Stimulated activated naive CD8-positive, alpha-beta T cell treated with anti-CD3 and anti-CD28 coated beads, Interleukin-15, Interleukin-2, amounts not matched to agents 100 ng/mL and 50 ng/mL, for 24 hours (primary cell): ENCODE measurements around the gene RIC8A.
A peak's percentile ranks its signal among the peaks of the same experiment; 100 is the strongest.
"Not testable (repeated sequence)": the region's sequence is repeated elsewhere in the genome, so short reads cannot be mapped to it uniquely, and the experiment has no call there.

ENCODE experiments used
- H3K27ac Mint-ChIP-seq: one replicate; pipeline ENCODE4 v1.8.0; 2021; ENCODE audit warnings: mild to moderate bottlenecking, mixed read lengths
- H3K27me3 Mint-ChIP-seq: one replicate; pipeline ENCODE4 v1.8.0; 2021; ENCODE audit warnings: mixed read lengths
- H3K36me3 Mint-ChIP-seq: one replicate; pipeline ENCODE4 v1.8.0; 2021; ENCODE audit warnings: low read depth, mixed read lengths
- H3K4me1 Mint-ChIP-seq: one replicate; pipeline ENCODE4 v1.8.0; 2021; ENCODE audit warnings: low read depth, mixed read lengths
- H3K4me3 Mint-ChIP-seq: one replicate; pipeline ENCODE4 v1.8.0; 2021; ENCODE audit warnings: mild to moderate bottlenecking, mixed read lengths
- H3K9me3 Mint-ChIP-seq: one replicate; pipeline ENCODE4 v1.8.0; 2021; ENCODE audit warnings: mixed read lengths

Gene RIC8A

GRCh38 chr11:207208-207862 is at the start of gene RIC8A, which contains the start of gene BET1L:
Gene RIC8A (plus strand): TSS chr11:207708. CDS start chr11:208855, 1,147 bp downstream.
Gene BET1L (minus strand): TSS chr11:207399. CDS start chr11:207321, 78 bp downstream.
- H3K36me3 Mint-ChIP-seq, result peaks cover 53% of the 10 kb centered on the region
- H3K4me1 Mint-ChIP-seq, result peaks cover 65% of the 10 kb centered on the region
- peak within 1 kb of the TSS; percentile 97 for H3K27ac Mint-ChIP-seq
- H3K4me3 Mint-ChIP-seq, result peak within 1 kb of the TSS; percentile 99
- H3K27me3 Mint-ChIP-seq, result no peaks in the 10 kb centered on the region
- no peaks in the 10 kb centered on the region for H3K9me3 Mint-ChIP-seq

- not testable (repeated sequence) for H3K27ac Mint-ChIP-seq, H3K4me3 Mint-ChIP-seq
Measured at GRCh38 chr11:180242-180641, 27.3 kb upstream of the RIC8A start.

GRCh38 chr11:189200-189783 is 18.2 kb upstream of the RIC8A start:
- not testable (repeated sequence) for H3K4me1 Mint-ChIP-seq, H3K9me3 Mint-ChIP-seq, H3K4me3 Mint-ChIP-seq, H3K36me3 Mint-ChIP-seq, H3K27ac Mint-ChIP-seq, H3K27me3 Mint-ChIP-seq

More at GRCh38 chr11:180242-180641, 27.3 kb upstream of the RIC8A start:
- H3K9me3 Mint-ChIP-seq, H3K36me3 Mint-ChIP-seq, H3K27me3 Mint-ChIP-seq, H3K4me1 Mint-ChIP-seq: not testable (repeated sequence)

GRCh38 chr11:189843-190311 is 17.6 kb upstream of the RIC8A start:
- H3K27me3 Mint-ChIP-seq, H3K4me1 Mint-ChIP-seq, H3K9me3 Mint-ChIP-seq, H3K4me3 Mint-ChIP-seq, H3K27ac Mint-ChIP-seq, H3K36me3 Mint-ChIP-seq: not testable (repeated sequence)

GRCh38 chr11:190546-190945 is 17.0 kb upstream of the RIC8A start:
- not testable (repeated sequence) for H3K9me3 Mint-ChIP-seq, H3K27me3 Mint-ChIP-seq, H3K4me3 Mint-ChIP-seq, H3K36me3 Mint-ChIP-seq, H3K27ac Mint-ChIP-seq, H3K4me1 Mint-ChIP-seq

GRCh38 chr11:191490-192478 is 15.7 kb upstream of the RIC8A start:
- not testable (repeated sequence) for H3K27ac Mint-ChIP-seq, H3K27me3 Mint-ChIP-seq, H3K4me1 Mint-ChIP-seq, H3K9me3 Mint-ChIP-seq, H3K36me3 Mint-ChIP-seq, H3K4me3 Mint-ChIP-seq

GRCh38 chr11:192674-193128 is 14.8 kb upstream of the RIC8A start, which contains the start of gene SCGB1C1:
Gene SCGB1C1 (plus strand): TSS chr11:193078. CDS start chr11:193100, 22 bp downstream.
- H3K9me3 Mint-ChIP-seq, H3K27ac Mint-ChIP-seq, H3K4me3 Mint-ChIP-seq, H3K27me3 Mint-ChIP-seq, H3K4me1 Mint-ChIP-seq, H3K36me3 Mint-ChIP-seq: not testable (repeated sequence)

- not testable (repeated sequence) for H3K36me3 Mint-ChIP-seq, H3K4me1 Mint-ChIP-seq, H3K4me3 Mint-ChIP-seq, H3K9me3 Mint-ChIP-seq, H3K27me3 Mint-ChIP-seq, H3K27ac Mint-ChIP-seq
Measured at GRCh38 chr11:193481-193880, 14.0 kb upstream of the RIC8A start.

- H3K36me3 Mint-ChIP-seq, result peaks cover 8% of the 10 kb centered on the region
Measured at GRCh38 chr11:196786-197731, 10.4 kb upstream of the RIC8A start.

GRCh38 chr11:197741-198235 is 9.7 kb upstream of the RIC8A start:
- H3K36me3 Mint-ChIP-seq, result peaks cover 14% of the 10 kb centered on the region
- H3K4me3 Mint-ChIP-seq, result no peak overlapping the region
- no peak overlapping the region for H3K27ac Mint-ChIP-seq
- no peaks in the 10 kb centered on the region for H3K27me3 Mint-ChIP-seq
- H3K9me3 Mint-ChIP-seq, result no peaks in the 10 kb centered on the region
- H3K4me1 Mint-ChIP-seq, result peaks cover 21% of the 10 kb centered on the region

More at GRCh38 chr11:196786-197731, 10.4 kb upstream of the RIC8A start:
- Mint-ChIP-seq H3K4me1 (peaks cover 16% of the 10 kb centered on the region), H3K9me3 (no peaks in the 10 kb centered on the region), H3K4me3 (no peak overlapping the region), H3K27me3 (no peaks in the 10 kb centered on the region), H3K27ac (no peak overlapping the region)

- no peak overlapping the region for H3K27ac Mint-ChIP-seq
- H3K4me1 Mint-ChIP-seq, result peaks cover 26% of the 10 kb centered on the region
- no peaks in the 10 kb centered on the region for H3K27me3 Mint-ChIP-seq
- H3K9me3 Mint-ChIP-seq, result no peaks in the 10 kb centered on the region
- H3K36me3 Mint-ChIP-seq, result peaks cover 19% of the 10 kb centered on the region
- no peak overlapping the region for H3K4me3 Mint-ChIP-seq
Measured at GRCh38 chr11:198236-198806, 9.2 kb upstream of the RIC8A start.

- no peak overlapping the region for H3K27ac Mint-ChIP-seq
Measured at GRCh38 chr11:199004-199581, 8.4 kb upstream of the RIC8A start.

GRCh38 chr11:199782-200181 is 7.7 kb upstream of the RIC8A start:
- Mint-ChIP-seq H3K27ac (no peak overlapping the region), H3K9me3 (no peaks in the 10 kb centered on the region), H3K4me3 (no peak overlapping the region), H3K4me1 (peaks cover 40% of the 10 kb centered on the region), H3K36me3 (peaks cover 33% of the 10 kb centered on the region), H3K27me3 (no peaks in the 10 kb centered on the region)

More at GRCh38 chr11:199004-199581, 8.4 kb upstream of the RIC8A start:
- Mint-ChIP-seq H3K9me3 (no peaks in the 10 kb centered on the region), H3K27me3 (no peaks in the 10 kb centered on the region), H3K4me3 (no peak overlapping the region), H3K4me1 (peaks cover 34% of the 10 kb centered on the region), H3K36me3 (peaks cover 27% of the 10 kb centered on the region)
